IgD-negative memory B cell (primary cell): ENCODE results near the gene FAM98C. TPM values are rescaled to one million over a fixed set of nuclear protein-coding genes. Genes with fewer than 3 reads are reported as not detected.
"Not testable (repeated sequence)": the region's sequence is repeated elsewhere in the genome, so short reads cannot be mapped to it uniquely, and the experiment has no call there.

Source experiments
- H3K27ac Mint-ChIP-seq, 3 donors: one replicate each; pipeline ENCODE4 v1.8.0; 2020 to 2022; ENCODE audit warnings: mild to moderate bottlenecking in 3 of 3, mixed read lengths in 3 of 3, moderate library complexity in 1 of 3
- H3K27me3 Mint-ChIP-seq: one replicate; pipeline ENCODE4 v1.8.0; 2021; ENCODE audit warnings: mixed read lengths
- H3K36me3 Mint-ChIP-seq: one replicate; pipeline ENCODE4 v1.8.0; 2020; ENCODE audit warnings: mild to moderate bottlenecking, mixed read lengths
- H3K4me1 Mint-ChIP-seq, 3 donors: one replicate each; pipeline ENCODE4 v1.8.0; 2020 to 2022; ENCODE audit warnings: mixed read lengths in 3 of 3, mild to moderate bottlenecking in 1 of 3
- H3K4me3 Mint-ChIP-seq, 4 donors: one replicate each; pipeline ENCODE4 v1.8.0; 2020 to 2022; ENCODE audit warnings: mild to moderate bottlenecking in 4 of 4, mixed read lengths in 4 of 4, moderate library complexity in 3 of 4
- H3K9me3 Mint-ChIP-seq, 3 donors: one replicate each; pipeline ENCODE4 v1.8.0; 2020 to 2021; ENCODE audit warnings: mixed read lengths in 3 of 3, mild to moderate bottlenecking in 1 of 3
- polyA plus RNA-seq: library from polyadenylated mRNA; unstranded; fragments of 300-500 nt; fragmentation: Illumina TruSeq; gene quantifications from one replicate; pipeline ENCODE4 v1.2.3, GENCODE V29; 2021

FAM98C gene
- polyA plus RNA-seq, 1 donor from 2014 or later, result 26.2 TPM

- Mint-ChIP-seq H3K27ac (no peak overlapping the region), H3K4me1 (peaks cover 8 to 16% (median 10%) of the 10 kb centered on the region in 3 donors), H3K4me3 (peak overlapping the region in 1 of 4 donors; percentile 33), H3K27me3 (peaks cover 20% of the 10 kb centered on the region), H3K36me3 (no peaks in the 10 kb centered on the region), H3K9me3 (no peaks in the 10 kb centered on the region)
These were observed 3.4 kb upstream of the FAM98C start for GRCh38 chr19:38399537-38399936.

DNA sequence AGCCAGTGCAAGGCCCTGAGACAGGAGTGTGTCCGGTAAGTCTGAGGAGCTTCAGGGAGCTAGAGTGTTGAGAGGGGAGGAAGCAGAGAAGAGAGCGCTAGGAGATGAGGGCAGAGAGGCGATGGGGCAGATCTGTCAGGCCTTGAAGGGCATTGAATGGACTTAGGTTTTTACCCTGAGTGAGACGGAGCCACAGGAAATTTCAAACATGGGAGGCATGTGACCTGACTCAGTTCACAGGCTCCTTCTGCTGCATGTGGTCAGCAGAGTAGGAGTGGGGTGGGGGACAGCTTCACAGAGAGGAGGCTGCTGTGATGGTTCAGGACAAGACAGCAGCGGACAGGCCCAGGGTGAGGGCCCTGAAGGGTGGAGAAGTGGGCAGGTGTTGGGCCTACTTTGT, 2.5 kb upstream of the FAM98C start:
- H3K27me3 Mint-ChIP-seq, result peaks cover 17% of the 10 kb centered on the region
- peak overlapping the region in 2 of 4 donors; percentile 43 to 61 for H3K4me3 Mint-ChIP-seq
- H3K36me3 Mint-ChIP-seq, result peaks cover 1% of the 10 kb centered on the region
- H3K4me1 Mint-ChIP-seq, result peaks cover 5 to 11% (median 8%) of the 10 kb centered on the region in 3 donors
- no peaks in the 10 kb centered on the region for H3K9me3 Mint-ChIP-seq
- H3K27ac Mint-ChIP-seq, result peak overlapping the region in 1 of 3 donors; percentile 20

DNA sequence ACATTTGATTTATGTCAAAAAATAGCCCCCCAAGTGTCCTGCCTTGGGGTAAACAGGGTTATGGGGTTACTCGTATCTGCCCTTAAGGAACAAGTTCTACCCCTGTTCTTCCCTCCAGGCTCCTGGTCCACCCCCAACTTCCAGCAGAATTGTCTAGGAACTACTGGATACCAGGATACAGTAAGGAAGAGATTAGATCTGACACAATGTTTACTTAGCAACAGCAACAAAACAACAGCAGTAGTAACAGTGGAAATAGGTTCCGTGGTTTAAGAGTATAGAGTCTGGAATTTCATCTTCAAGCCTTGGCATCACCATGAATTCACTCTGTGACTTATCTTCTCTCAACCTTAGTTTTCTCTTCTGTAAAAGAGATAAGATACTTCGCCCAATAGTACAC, 1.7 kb upstream of the FAM98C start:
- H3K4me3 Mint-ChIP-seq, result peak overlapping the region in 2 of 4 donors; percentile 38 to 86
- peak overlapping the region in 1 of 3 donors; percentile 69 for H3K27ac Mint-ChIP-seq

DNA sequence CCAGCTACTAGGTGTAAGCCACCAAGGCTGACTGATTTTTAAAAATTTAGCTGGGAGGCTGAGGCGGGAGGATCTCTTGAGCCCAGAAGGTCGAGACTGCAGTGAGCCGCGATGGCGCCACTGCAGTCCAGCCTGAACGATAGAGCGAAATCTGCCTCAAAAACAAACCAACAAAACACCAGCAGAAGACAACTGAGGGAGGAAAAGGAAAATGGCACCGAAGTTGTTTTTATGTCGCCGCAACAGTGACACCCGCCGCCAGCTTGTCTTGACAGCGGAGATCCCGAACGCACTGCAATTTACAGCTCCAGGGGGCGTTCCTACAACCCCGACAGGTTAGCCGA, 298 bp upstream of the FAM98C start:
- Mint-ChIP-seq H3K4me3 (peak overlapping the region; percentile 88 to 98 (median 94)), H3K27me3 (peaks cover 5% of the 10 kb centered on the region), H3K4me1 (peaks cover 4 to 8% (median 5%) of the 10 kb centered on the region in 3 donors), H3K27ac (peak overlapping the region; percentile 77 to 93 (median 80)), H3K36me3 (peaks cover 6% of the 10 kb centered on the region), H3K9me3 (no peaks in the 10 kb centered on the region)

More for the DNA sequence above, 1.7 kb upstream of the FAM98C start:
- H3K36me3 Mint-ChIP-seq, result peaks cover 1% of the 10 kb centered on the region
- peaks cover 17% of the 10 kb centered on the region for H3K27me3 Mint-ChIP-seq
- H3K9me3 Mint-ChIP-seq, result no peaks in the 10 kb centered on the region
- H3K4me1 Mint-ChIP-seq, result peaks cover 5 to 11% (median 8%) of the 10 kb centered on the region in 3 donors

- Mint-ChIP-seq H3K4me1 (peaks cover 4 to 8% (median 5%) of the 10 kb centered on the region in 3 donors), H3K27ac (peak overlapping the region in 1 of 3 donors; percentile 28), H3K9me3 (no peaks in the 10 kb centered on the region), H3K27me3 (no peaks in the 10 kb centered on the region), H3K36me3 (peaks cover 6% of the 10 kb centered on the region), H3K4me3 (peak overlapping the region in 3 of 4 donors; percentile 54 to 93 (median 55))
These were observed 2.0 kb downstream of the FAM98C start for GRCh38 chr19:38404858-38405257.

- H3K36me3 Mint-ChIP-seq, result peaks cover 6% of the 10 kb centered on the region
- H3K9me3 Mint-ChIP-seq, result no peaks in the 10 kb centered on the region
- peak overlapping the region in 1 of 4 donors; percentile 22 for H3K4me3 Mint-ChIP-seq
- H3K27ac Mint-ChIP-seq, result no peak overlapping the region
- H3K4me1 Mint-ChIP-seq, result peaks cover 4 to 8% (median 5%) of the 10 kb centered on the region in 3 donors
- no peaks in the 10 kb centered on the region for H3K27me3 Mint-ChIP-seq
These were observed 2.4 kb downstream of the FAM98C start for GRCh38 chr19:38405276-38405675.

DNA sequence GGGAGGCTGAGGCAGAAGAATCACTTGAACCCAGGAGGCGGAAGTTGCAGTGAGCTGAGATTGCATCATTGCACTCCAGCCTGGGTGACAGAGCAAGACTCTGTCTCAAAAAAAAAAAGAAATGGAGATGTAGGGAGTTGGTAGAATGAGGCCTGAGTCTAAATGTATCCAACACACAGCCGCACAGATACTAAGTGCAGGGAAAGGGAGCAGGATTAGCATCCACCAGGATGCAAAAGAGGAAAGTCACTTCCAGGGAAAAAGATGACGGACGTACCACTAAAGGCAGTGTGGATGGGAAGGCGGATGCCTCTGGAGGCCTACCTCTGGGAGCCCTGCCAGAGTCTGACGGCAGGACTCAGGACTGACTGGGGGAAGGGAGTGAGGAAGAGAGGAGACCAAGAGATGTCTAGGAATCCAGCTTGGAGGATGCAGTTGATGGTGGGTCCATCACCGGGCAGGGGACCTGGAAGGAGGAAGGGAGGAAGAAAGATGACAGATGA, 6.8 kb downstream of the FAM98C start:
- H3K9me3 Mint-ChIP-seq, result no peaks in the 10 kb centered on the region

DNA sequence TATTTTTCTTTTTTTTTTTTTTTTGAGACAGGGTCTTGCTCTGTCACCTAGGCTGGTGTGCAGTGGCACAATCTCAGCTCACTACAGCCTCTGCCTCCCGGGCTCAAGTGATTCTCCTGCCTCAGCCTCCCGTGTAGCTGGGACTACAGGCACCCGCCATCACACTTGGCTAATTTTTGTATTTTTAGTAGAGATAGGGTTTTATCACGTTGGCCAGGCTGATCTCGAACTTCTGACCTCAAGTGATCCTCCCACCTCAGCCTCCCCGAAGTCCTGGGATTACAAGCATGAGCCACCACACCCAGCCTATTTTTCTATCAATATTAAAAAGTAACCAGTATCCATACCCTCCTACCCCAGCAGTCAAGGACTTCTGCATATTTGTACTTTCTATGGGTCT, 7.5 kb downstream of the FAM98C start:
- not testable (repeated sequence) for H3K4me3 Mint-ChIP-seq, H3K36me3 Mint-ChIP-seq, H3K27me3 Mint-ChIP-seq, H3K4me1 Mint-ChIP-seq, H3K9me3 Mint-ChIP-seq
- peak overlapping the region in 1 of 3 donors; percentile 74 for H3K27ac Mint-ChIP-seq

More for the DNA sequence above, 6.8 kb downstream of the FAM98C start:
- Mint-ChIP-seq H3K36me3 (peaks cover 7% of the 10 kb centered on the region), H3K27me3 (no peaks in the 10 kb centered on the region), H3K4me1 (peaks cover 0 to 1% (median 0%) of the 10 kb centered on the region in 3 donors), H3K27ac (peak overlapping the region in 1 of 3 donors; percentile 74), H3K4me3 (no peak overlapping the region)

DNA sequence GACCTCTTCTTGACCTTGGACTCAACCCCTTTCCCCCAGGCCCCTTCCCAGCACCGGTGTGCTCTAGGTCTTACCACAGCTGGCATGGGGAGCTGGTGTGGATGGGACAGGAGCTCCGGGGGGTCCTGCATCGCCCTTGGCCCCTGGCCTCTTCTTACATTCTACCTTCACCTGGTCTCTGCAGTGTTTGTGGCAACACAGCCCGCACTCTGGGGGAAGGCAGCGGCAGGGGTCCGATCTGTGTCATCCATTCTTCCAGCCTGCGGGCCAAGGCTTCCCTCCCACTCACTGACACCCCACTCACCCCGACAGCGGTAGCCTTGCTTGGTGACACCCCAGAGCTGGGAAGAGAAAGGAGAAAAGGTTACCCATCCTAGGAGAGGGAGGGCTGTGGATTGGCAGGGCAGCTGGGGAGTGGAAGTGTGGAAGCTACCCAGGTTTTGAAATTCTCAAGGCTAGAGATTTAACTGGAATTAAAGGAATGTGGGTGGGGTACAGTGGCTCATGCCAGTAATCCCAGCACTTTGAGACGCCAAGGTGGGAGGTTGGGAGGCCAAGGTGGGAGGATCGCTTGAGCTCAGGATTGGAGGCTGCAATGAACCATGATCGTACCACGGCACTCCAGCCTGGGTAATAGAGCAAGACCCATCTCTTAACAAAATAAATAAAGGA, 8.3 kb downstream of the FAM98C start:
- Mint-ChIP-seq H3K27ac (no peak overlapping the region), H3K4me3 (no peak overlapping the region)

GRCh38 chr19:38411898-38412297, 9.0 kb downstream of the FAM98C start:
- H3K36me3 Mint-ChIP-seq, H3K27me3 Mint-ChIP-seq, H3K9me3 Mint-ChIP-seq, H3K4me1 Mint-ChIP-seq, H3K4me3 Mint-ChIP-seq, H3K27ac Mint-ChIP-seq: not testable (repeated sequence)

More for the DNA sequence above, 8.3 kb downstream of the FAM98C start:
- Mint-ChIP-seq H3K9me3 (no peaks in the 10 kb centered on the region), H3K4me1 (no peaks in the 10 kb centered on the region), H3K27me3 (no peaks in the 10 kb centered on the region), H3K36me3 (peaks cover 6% of the 10 kb centered on the region)

DNA sequence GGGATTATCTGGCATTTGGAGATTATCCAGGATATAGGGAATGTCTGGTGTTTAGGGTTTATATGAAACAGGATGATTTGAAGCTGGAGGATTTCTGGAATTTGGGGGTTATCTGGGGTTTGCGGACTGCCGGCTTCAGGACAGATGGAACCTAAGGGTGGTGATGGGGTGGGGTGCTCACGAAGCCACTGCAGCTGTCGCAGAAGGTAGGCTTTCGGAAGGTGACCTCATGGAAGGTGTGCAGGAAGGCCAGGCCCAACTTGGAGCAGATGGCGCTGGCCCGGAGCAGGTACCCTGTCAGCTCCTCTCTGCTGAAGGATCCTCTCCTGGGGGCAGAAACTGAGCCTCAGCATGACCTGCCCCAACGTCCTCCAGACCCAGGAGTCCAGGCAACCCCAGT, 9.6 kb downstream of the FAM98C start:
- Mint-ChIP-seq H3K4me3 (no peak overlapping the region), H3K27ac (no peak overlapping the region), H3K27me3 (no peaks in the 10 kb centered on the region)

DNA sequence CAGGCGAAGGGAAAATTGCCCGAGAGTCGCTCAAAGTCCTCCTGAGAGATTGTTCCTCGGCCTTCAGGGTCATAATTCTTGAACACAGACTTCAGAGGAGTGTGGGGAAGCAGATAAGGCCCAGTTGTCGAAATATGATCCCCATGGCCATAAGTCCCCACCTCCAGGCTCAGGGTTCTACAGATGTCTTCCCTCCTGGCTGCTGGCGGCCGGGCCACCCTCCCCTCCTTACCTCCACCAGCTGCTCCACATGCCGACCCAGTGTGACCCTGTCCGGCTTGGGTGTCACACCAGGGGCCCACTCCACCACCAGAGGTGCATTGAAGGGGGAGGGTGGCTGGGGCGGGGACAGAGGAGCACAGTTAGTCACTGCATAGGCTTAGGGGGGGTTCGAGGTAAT, 10.1 kb downstream of the FAM98C start:
- Mint-ChIP-seq H3K9me3 (no peaks in the 10 kb centered on the region), H3K36me3 (peaks cover 1% of the 10 kb centered on the region), H3K4me3 (no peak overlapping the region), H3K27me3 (no peaks in the 10 kb centered on the region), H3K27ac (no peak overlapping the region), H3K4me1 (peaks cover 9 to 14% (median 10%) of the 10 kb centered on the region in 3 donors)

More for the DNA sequence above, 9.6 kb downstream of the FAM98C start:
- peaks cover 1% of the 10 kb centered on the region for H3K36me3 Mint-ChIP-seq
- no peaks in the 10 kb centered on the region for H3K9me3 Mint-ChIP-seq
- peaks cover 5 to 9% (median 7%) of the 10 kb centered on the region in 3 donors for H3K4me1 Mint-ChIP-seq

GRCh38 chr19:38413416-38413815, 10.5 kb downstream of the FAM98C start:
- Mint-ChIP-seq H3K4me3 (no peak overlapping the region), H3K36me3 (peaks cover 1% of the 10 kb centered on the region), H3K9me3 (no peaks in the 10 kb centered on the region), H3K27ac (no peak overlapping the region), H3K27me3 (no peaks in the 10 kb centered on the region), H3K4me1 (peaks cover 9 to 16% (median 10%) of the 10 kb centered on the region in 3 donors)

DNA sequence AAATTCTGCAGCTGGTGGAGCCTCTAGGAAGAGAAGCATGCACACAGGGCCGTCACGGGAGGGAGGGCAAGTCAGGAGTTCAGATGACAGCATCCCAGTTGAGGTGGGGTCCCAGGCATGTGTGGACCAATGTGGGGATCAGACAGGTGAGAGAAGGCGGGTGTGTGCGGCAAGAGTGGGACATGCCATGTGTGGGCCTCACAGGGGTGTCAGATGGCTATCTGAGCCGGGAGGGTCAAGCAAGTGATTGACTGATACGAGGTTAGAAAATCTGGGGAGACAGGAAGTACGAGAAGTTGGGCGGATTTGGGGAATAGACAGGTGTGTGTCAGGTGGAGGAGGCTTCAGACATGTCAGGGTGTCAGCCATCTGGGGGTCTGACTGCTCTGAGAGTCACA, 14.3 kb downstream of the FAM98C start:
- Mint-ChIP-seq H3K4me1 (peaks cover 10 to 16% (median 16%) of the 10 kb centered on the region in 3 donors), H3K27me3 (no peaks in the 10 kb centered on the region), H3K9me3 (no peaks in the 10 kb centered on the region), H3K27ac (peak overlapping the region; percentile 31 to 58 (median 40)), H3K36me3 (no peaks in the 10 kb centered on the region), H3K4me3 (peak overlapping the region; percentile 74 to 96 (median 88))

DNA sequence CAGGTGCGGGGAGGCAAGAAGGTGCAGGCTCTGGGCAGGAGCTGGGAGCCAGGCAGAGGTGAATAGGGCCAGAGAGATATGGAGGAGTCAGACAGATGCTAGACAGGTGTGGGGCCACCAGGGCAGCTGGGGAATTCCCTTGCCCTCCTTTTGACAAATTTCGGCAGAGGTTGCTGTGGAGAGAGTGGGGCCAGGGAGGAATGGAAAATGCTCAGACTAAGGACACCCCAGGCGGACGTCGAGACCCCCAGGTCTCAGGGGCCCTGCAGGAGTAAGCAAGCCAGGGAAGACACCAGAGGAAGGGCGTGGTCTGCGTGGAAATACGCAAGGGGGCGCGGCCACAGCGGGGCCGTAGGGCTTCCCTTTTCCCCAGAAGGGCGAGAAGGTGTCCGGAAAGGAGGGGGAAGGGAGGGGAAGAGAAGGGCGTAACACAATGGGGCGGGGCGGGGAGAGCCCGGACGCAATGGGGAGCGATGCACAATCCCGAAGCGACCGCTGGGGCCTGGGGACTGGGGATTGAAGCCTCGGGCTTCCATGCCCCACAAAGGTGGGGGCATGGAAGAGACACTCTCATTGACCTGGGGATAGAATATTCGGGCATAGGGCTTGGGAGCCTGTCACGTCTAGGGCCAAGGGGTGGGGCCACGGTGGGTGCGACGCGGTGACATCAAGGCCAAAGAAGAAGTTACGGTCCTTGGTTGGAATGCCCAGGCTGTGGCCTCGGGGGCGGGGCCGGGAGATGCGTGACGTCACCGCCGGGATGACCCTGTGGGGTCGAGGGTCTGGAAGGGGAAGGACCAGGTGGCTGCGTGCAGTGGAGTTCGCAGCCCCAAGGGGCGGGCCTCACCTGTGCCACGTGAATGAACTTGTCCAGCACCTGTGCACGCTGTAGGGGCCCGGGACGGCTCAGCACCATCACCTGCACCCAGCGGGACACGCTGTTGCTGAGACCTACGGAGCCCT, 14.9 kb downstream of the FAM98C start:
- Mint-ChIP-seq H3K36me3 (no peaks in the 10 kb centered on the region), H3K9me3 (no peaks in the 10 kb centered on the region), H3K4me3 (peak overlapping the region; percentile 74 to 96 (median 88)), H3K27ac (peak overlapping the region in 2 of 3 donors; percentile 40 to 58), H3K4me1 (peaks cover 10 to 16% (median 16%) of the 10 kb centered on the region in 3 donors), H3K27me3 (no peaks in the 10 kb centered on the region)
